GM19452 (cell line): Measurements from ENCODE around the gene ZFAND2B.

Source experiments
- ATAC-seq: cut with Tn5 transposase; IDR thresholded peaks from one replicate; pipeline ENCODE4 v1.9.1; 2021; ENCODE audit not compliant: unreplicated experiment

ZFAND2B gene

DNA sequence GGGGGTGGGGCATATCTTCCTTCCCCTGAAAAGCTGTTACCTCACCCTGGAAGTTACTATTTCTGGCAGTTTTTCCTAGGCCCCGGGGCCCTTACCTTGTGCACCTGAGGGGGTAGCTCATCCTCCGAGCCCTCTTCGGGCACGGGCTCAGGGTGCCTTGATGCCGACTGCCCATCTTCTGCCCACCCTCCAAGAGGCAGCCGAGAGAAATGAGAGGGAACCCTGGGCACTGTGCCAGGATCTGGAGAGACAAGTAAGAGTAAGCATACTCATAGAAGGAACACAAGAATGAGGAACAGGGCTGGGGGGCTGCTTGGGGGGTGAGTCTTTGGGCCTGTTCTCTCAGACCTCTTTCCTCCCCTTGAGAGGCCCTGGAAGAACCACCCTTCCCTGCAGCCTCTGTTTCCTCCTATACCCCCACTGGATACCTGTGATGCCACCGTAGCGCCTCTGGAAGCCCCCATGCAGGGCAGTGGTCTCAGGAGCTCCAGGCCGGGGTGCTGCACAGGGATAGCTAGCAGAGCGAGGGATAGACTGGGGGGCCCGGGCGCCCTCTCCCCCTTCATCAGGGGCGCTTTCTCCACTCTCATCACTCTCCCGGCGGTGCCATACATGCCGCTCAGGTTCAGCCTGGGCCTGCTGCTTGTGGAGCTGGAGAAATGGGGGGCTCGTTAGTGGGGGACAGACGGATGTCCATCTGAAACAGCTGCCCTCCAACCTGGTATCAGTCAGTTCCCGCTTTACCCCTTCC, 14.2 kb downstream of the ZFAND2B start:
- no peak for ATAC-seq

DNA sequence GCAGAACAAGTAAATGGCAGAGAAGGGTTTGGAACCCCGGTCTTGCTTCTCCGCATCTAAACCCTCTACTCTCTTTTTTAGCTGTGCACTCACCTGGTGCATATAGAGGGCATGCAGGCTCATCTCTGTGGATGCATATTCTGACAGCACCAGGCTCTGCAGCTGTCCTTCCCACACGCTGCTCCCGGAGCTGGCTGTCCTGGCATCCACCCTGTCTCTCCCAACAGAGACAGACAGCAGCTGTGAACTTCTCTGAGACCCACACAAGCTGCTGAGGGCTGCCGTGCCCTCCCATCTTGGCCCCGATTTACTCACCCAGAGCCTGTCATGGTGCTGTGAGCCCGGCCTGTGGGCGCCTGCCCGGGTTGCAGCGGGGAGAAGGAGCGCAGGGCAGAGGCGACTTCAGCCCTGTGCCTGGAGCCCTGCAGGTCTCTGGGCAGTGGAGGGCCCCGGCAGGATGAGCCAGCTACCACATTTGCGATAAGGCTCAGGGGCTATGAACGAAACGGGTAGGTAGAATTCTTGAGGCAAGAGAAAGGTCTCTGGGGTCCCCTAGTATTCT, 15.5 kb downstream of the ZFAND2B start:
- no peak for ATAC-seq

DNA sequence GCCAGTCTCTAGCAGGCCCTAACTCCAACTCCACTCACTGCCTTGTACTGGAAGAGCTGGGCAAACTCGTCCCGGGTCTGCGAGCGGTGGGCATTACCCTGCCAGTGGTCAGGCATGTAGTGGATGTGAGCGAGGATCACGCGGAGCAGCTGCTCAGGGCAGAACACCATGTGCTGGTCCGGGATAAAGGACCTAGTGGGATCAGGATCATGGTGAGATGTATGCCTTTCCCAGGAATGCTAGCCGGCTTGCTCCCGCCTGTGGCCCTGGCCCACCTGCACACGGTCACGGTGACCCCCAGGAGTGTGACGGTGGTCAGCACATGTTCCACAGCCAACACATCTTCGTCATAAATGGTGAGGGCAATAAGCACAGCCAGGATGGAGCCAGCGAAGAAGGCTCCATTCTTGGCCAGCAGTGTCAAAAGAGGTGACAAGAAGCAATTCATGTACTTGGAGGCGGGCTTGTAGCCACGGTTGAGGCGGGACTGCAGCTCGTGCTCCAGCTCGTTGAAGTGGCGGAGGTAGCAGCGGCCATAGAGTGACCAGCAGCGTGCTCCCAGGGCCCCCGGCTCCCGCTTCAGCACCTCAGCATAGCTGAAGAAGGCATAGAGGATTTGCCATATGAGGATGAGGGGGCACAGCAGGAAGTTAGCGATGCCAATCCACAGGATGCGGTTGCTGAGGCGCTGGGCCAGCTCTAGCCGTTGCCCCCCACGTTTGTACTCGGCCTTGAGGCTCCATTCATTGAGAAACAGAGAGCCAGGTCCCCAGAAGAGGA, 17.4 kb downstream of the ZFAND2B start:
- ATAC-seq, result no peak

DNA sequence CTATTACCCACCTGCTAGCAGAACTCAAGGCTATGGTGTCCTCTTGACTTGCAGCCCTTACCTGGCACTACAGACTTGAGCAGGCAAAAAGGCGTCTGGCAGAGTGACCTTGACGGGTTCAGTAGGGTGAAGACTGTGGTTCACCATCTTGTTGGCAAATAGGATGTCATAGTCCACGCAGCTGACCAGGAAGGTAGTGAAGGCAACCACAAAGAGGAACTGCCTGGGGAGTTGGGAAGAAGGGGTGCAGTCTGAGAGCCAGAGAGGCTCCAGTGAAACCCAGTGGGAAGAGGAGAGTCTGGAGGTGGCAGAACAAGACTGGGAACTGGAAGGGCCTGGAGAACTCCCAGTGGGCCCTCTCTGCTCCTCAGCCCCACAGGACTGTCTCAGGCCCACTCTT, 18.8 kb downstream of the ZFAND2B start:
- ATAC-seq, result no peak

DNA sequence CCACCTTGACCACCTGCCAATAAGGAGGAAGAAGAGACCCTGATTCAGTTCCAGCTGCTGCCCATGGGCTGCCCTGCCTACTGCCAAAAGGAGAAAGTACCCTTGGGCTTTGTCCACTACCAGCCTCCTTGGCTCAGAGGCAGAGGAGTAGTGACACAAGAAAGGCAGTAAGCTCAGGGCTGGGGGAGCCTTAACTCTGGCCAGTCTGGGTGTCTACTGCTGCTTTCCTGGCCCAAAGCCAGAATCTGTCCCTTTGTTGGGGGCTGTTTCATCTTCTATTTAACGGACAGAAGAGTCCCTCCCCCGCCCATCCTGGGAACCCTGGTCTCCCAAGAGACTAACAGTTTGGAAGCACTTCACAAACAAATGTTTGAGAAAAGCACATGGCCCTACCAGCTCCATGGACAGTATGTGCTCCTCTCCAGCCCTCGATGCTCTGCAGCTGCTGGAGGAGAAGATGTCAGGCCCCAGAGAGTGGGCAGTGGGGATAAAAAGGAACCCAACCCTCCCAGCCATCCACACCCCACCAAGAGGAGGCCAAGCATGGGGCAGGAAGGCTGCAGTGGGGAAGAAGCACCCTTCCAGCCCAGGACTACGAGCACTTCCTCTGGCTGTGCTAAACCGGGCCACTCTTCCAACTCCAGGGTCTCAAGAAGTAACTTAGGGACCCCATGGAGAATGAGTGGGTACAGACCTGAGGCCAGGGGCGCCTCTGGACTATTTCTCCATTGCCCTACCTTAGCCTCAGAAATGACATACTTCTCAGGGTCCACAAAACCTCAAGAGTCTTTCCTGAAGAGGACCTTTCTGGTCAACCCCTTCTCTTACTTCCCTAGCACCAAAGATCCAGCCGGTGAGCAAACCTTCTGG, 21.7 kb downstream of the ZFAND2B start:
- ATAC-seq, result no peak

DNA sequence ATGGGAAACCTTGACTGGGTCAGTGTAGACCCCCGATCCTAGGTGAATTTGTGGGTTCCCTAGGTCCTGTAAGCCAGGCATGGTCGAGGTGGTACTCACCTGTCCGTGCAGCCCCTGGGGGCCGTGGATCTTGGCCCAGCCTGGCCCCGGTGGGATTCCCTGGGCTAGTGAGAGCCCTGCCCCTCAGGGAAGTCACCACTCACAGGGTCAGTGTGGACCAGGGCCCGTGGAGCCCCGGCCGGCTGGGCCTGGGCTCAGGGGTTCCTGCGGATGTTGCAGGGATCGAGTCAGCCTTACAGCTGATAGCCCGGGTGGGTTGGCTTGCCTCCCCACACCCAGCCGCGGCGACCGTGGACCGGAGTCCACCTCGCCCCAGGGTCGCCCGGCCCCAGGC, 22.3 kb downstream of the ZFAND2B start:
- no peak for ATAC-seq

DNA sequence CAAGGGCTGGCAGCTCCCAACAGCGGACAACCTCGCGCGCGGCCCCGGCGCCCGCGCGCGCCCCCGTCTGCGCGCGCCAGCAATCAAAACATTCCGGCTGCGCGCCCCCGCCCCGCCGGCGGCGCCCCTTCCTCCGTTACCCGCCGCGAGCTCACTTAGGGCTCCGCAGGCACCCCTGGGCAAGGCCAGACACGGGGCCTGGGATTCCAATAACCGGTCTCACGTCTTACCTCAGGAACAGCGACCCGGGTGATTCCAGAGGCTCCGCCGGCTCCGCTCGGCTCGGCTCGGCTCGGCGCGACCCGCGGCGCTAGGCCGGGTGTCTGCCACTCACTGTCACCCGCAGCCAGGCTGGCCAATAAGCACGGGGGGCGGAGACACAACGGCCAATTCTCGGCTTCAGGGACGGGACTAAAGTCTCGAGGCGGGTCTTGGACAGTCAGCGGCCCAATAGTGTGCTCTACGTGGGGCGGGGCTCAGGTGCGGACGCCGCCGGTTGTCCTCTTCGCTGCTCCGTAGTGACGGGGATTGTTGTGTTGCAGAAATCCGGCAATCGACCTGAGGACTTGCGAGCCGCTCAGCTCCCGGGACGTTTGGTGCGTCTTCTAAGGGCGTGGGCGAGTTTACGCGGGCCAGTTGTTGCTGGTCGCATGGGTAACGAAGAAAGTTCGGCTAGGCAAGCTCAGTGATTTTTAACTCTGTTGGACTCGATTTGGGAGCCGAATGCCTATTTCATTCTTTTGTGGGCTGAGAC, 22.9 kb downstream of the ZFAND2B start, which contains the start of the genes ANKZF1 and ATG9A:
TSS of gene ANKZF1 (plus strand) at position 502 of the 754 bp plus-strand sequence. CDS start 452 bp downstream, outside the sequence.
TSS of gene ATG9A (minus strand) at position 332 of the 754 bp plus-strand sequence. CDS start 1,612 bp downstream, outside the sequence.
- peak; percentile 97 for ATAC-seq

DNA sequence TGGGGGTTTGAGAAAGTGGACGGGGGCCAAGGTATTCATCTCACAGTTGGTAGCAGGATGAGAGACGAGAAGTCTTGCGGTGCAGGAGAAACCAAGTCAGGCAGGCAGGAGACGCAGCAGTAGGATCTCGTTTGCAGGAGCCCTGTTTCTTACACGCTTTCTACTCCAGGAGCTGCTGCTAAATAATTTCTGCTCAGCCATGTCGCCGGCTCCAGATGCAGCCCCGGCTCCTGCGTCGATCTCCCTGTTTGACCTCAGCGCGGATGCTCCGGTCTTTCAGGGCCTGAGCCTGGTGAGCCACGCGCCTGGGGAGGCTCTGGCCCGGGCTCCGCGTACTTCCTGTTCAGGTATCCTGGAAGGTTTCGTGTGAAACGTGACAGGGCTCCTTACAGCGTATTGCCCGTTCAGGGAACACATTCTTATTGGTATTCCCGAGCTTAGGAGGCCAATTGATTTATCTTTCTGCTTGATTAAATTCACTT, 23.5 kb downstream of the ZFAND2B start:
- peak; percentile 12 for ATAC-seq

DNA sequence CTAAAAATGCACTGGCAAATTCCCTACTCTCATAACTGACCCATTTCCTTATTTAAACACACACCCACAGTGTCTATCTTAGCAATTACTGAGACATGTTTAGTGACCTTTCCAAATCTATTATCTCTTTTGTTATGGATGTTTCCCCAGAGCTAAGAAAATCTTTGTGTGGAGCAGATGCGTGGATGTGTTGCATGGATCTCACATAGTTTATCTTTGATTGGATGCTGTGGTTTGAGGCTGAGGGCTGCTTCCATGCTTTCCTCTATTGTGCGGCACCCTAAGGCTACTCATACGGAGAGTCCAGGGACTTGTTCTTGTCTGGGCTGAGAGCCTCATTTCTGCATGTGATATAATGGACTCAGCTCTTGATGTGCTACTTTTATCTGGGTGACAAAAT, 27.7 kb downstream of the ZFAND2B start:
- no peak for ATAC-seq

DNA sequence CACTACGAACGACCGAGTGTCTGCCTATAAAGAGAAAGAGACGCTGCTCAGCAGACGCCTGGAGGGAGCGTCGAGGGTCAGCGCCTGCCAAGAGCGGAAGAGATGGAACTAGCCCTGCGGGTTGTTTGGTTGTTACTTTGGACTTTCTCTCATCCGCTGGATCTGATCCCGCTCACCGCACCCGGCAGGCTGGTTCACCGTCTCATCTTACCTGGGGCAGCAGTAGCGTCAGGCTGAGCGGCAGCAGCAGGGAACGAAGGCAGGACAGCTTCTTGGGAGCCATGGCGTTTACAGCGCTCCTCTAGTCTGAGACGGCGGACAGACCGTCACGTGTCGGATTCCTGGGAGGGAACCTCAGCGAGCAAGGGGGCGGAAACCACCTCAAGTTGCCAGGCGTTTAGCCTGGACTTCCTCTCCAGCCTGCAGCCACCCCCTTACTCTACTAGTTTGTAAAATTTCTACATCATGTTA, 36.7 kb downstream of the ZFAND2B start:
- no peak for ATAC-seq

DNA sequence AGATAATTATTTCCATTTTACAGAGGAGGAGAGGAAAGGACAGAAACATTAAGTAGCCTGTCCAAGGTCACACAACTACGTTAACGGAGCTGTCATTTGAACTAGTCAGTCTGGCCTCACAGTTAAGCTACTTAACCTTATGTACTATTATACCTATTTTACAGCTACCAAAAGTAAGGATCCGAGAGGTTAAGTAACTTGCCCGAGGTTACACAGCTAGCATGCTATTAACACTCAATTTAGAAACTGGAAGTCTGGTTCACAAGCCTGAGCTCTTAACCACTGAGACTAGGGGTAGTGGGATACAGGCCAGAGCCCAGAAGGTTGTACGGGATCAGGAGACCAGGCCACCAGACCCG, 38.2 kb downstream of the ZFAND2B start:
- ATAC-seq, result no peak

DNA sequence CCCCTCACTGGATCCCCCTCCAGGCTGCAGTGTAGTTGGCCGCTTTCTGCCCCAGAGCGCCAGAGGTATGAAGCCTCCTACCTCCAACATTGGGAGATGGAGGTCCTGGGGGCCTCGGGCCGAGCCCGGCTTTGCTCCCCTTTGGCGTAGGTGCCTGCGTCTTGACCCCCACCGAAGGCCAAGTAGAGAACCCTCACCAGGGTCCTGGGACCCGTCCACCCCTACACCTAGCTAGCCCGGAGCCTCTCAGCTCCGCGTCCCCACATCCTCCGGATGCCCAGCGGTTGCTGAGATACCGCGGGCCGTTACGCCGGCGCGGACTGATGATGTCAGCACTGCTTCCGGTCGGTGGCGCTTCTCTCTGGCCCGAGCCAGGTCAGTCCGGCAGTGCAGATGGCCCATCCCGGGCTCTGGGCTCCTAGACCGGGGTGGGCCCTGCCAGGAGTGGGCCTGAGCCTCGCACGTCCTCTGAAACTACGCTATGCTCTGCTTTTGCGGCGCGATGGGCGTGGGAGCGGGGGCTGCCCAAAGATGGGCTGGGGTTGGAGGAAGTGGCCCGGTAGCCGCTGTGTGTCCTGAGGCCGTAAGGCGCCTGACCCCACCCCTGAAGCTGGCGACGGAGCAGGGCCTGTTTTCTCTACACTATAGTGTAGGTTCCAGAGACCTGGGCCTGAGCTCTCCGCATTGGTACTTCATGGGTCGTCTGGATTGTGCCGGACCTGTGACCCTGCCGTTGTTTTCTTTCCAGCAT, 38.7 kb downstream of the ZFAND2B start, which contains the start of the genes GLB1L and STK16:
TSS of gene GLB1L (minus strand) at position 297 of the 751 bp plus-strand sequence. CDS start 1,871 bp downstream, outside the sequence.
TSS of gene STK16 (plus strand) at position 332 of the 751 bp plus-strand sequence. CDS start 521 bp downstream, outside the sequence.
- ATAC-seq, result peak; percentile 66

DNA sequence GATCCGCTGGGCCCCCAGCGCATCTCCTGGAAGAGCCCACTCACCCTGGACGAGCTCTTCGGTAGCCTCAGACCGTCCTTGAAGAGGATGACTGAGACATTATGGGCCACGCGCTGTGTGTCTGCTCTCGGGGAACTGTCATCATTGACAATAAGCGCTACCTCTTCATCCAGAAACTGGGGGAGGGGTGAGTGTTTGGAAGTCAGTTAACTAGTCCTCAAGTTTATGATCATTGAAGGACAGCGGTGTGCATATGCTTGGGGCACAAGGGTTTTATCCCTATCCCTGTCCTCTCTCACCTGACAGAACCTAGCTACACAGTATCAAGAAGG, 39.3 kb downstream of the ZFAND2B start:
- ATAC-seq, result no peak

DNA sequence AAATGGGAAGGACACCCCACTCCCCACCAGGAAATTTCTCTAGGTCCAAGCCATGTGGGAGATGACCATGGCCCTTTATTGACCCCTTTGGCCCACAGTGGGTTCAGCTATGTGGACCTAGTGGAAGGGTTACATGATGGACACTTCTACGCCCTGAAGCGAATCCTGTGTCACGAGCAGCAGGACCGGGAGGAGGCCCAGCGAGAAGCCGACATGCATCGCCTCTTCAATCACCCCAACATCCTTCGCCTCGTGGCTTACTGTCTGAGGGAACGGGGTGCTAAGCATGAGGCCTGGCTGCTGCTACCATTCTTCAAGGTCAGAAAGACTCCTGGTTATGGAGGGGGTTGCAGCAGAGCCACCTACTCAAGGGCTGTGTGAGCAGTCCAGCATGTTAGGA, 40.0 kb downstream of the ZFAND2B start:
- ATAC-seq, result no peak

DNA sequence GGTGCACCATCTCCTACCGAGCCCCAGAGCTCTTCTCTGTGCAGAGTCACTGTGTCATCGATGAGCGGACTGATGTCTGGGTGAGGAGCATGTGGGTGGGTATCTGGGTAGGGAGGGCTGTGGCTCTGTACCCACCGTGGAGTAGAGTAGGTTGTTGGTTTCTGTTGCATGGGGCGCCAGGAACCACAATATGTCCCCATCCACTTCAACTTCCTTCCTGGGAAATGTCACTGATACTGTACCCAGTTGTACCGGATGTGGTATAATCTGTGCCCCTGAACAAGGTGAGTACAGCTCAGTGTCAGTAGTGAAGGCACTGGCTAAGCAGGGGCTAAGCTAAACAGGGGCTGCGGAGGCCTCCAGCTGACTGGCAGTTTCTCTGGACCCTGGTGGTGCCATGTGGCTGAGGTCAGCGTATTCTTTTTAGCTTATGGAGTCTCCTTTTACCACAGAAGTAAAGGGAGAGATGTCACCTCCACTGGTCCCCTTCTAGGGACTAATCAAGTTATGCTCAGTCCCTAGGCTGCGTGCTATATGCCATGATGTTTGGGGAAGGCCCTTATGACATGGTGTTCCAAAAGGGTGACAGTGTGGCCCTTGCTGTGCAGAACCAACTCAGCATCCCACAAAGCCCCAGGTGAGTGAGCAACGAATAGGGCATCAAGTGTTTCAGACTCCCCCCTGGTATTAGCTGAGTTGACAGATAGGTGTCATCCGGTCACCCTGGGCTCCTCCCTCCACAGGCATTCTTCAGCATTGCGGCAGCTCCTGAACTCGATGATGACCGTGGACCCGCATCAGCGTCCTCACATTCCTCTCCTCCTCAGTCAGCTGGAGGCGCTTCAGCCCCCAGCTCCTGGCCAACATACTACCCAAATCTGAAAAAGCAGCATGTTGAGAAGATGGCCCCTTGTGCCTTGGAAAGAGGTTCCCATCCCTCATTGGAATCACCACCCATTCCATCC, 41.4 kb downstream of the ZFAND2B start:
- no peak for ATAC-seq

DNA sequence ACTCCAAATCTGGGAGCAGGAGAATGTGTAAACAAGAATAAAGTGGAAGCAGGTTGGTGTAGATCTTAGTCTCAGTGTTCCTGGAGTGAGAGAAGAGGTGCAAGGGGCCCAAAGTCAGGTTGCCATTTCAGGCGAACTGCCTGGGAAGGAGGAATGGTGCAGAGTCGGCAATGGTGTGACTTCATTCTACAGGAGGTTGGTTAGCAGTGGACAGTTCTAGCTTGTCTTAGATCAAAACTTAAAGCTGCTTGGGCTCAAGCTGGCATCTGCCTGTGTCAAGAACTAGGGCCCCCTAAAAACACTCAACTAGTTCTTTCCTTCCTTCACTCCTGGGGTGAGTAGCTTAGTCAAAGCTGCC, 42.2 kb downstream of the ZFAND2B start:
- no peak for ATAC-seq

DNA sequence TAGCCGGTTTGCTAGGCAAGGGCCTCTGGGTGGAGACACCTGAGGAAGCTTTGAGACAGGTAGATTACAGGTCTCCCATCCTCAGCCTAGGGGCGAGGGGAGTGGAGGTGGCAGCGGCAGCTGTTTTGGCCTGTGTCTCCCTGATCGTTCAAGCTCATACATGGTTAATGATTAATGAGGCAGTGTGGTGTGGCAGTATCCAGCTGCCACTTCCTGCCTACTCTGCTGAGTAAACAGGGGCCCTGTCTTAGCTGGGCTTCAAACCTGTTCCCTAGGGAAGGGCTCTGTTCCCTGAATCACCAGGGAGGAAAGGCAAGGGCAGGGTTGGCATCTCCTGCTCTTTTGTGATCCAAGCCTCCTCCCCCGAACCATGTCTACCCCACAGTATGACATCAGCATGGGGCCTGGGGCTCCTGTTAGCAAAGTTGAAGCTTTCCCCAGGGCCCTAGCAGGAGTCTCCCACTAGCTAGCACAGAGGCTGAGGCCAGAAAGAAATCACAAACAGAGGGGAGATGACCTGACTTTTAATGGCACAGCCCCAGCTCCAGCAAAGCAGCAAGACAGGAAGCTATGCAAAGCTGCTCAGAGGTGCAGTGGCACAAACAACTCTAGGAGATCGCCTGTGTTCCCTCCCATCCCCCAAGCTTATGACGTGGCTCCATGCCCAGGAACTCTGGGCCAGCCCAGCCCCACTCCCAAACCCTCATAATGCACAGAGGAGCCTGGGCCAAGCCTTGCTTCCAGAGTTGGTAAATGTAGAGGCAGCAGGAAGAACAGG, 42.8 kb downstream of the ZFAND2B start:
- peak; percentile 47 for ATAC-seq
